SK-N-SH treated with all-trans-retinoic acid at 6 μM for 48 hours (cell line): ENCODE results near the gene IGFBP7.
"Not testable (repeated sequence)": the region's sequence is repeated elsewhere in the genome, so short reads cannot be mapped to it uniquely, and the experiment has no call there.

Experiments
- ATAC-seq: fragments of 200-7000 bp; cut with Tn5 transposase; 3 replicates; pipeline ENCODE4 v1.9.1; 2020; ENCODE audit warnings: mild to moderate bottlenecking, moderate library complexity
- ARNTL ChIP-seq: fragments of 450-650 bp; formaldehyde crosslinking; IDR thresholded peaks from 2 replicates; pipeline ENCODE4 v1.5.0; 2020; ENCODE audit warnings: low read depth, mild to moderate bottlenecking, moderate library complexity, borderline replicate concordance
- BACH2 ChIP-seq: fragments of 250-450 bp; sonication (Bioruptor Pico); IDR thresholded peaks from 2 replicates; pipeline ENCODE4 v1.9.0; 2021; ENCODE audit warnings: mild to moderate bottlenecking, borderline replicate concordance
- CREB5 ChIP-seq: fragments of 250-450 bp; sonication (Bioruptor Pico); IDR thresholded peaks from 2 replicates; pipeline ENCODE4 v1.5.1; 2020; ENCODE audit warnings: low read depth, mild to moderate bottlenecking, moderate library complexity
- GLIS3 ChIP-seq: fragments of 250-450 bp; sonication (Bioruptor Pico); IDR thresholded peaks from 2 replicates; pipeline ENCODE4 v1.5.0; 2020; ENCODE audit warnings: mild to moderate bottlenecking, moderate library complexity
- ISL1 ChIP-seq: fragments of 250-450 bp; sonication (Bioruptor Pico); IDR thresholded peaks from 2 replicates; pipeline ENCODE4 v2.1.2; 2022; ENCODE audit warnings: mild to moderate bottlenecking, moderate library complexity
- PATZ1 ChIP-seq: fragments of 250-450 bp; sonication (Bioruptor Pico); IDR thresholded peaks from 2 replicates; pipeline ENCODE4 v1.8.0; 2020; ENCODE audit warnings: mild to moderate bottlenecking, moderate library complexity, borderline replicate concordance
- POU6F1 ChIP-seq: fragments of 250-450 bp; sonication (Bioruptor Pico); IDR thresholded peaks from 2 replicates; pipeline ENCODE4 v1.8.0; 2021; ENCODE audit warnings: low read depth, mild to moderate bottlenecking, moderate library complexity, borderline replicate concordance
- PPARA ChIP-seq: fragments of 250-450 bp; sonication (Bioruptor Pico); IDR thresholded peaks from 2 replicates; pipeline ENCODE4 v1.5.0; 2020; ENCODE audit warnings: mild to moderate bottlenecking, borderline replicate concordance
- RARB ChIP-seq: fragments of 250-450 bp; sonication (Bioruptor Pico); IDR thresholded peaks from 2 replicates; pipeline ENCODE4 v1.8.0; 2021; ENCODE audit warnings: mild to moderate bottlenecking, moderate library complexity
- SNAI2 ChIP-seq: fragments of 250-450 bp; sonication (Bioruptor Pico); IDR thresholded peaks from 2 replicates; pipeline ENCODE4 v1.5.0; 2020; ENCODE audit warnings: mild to moderate bottlenecking, moderate library complexity
- TCF4 ChIP-seq: fragments of 250-450 bp; sonication (Bioruptor Pico); IDR thresholded peaks from 2 replicates; pipeline ENCODE4 v1.8.0; 2021; ENCODE audit warnings: mild to moderate bottlenecking, moderate library complexity, borderline replicate concordance
- TOX ChIP-seq: fragments of 250-450 bp; sonication (Bioruptor Pico); IDR thresholded peaks from 2 replicates; pipeline ENCODE4 v1.8.0; 2021; ENCODE audit warnings: mild to moderate bottlenecking, moderate library complexity, borderline replicate concordance
- TSHZ2 ChIP-seq: fragments of 250-450 bp; sonication (Bioruptor Pico); IDR thresholded peaks from 2 replicates; pipeline ENCODE4 v1.5.0; 2020; ENCODE audit warnings: mild to moderate bottlenecking, moderate library complexity
- ZFP3 ChIP-seq: fragments of 250-450 bp; sonication (Bioruptor Pico); IDR thresholded peaks from 2 replicates; pipeline ENCODE4 v1.5.0; 2020; ENCODE audit warnings: mild to moderate bottlenecking, moderate library complexity
- ZFP30 ChIP-seq: fragments of 450-650 bp; formaldehyde crosslinking; IDR thresholded peaks from 2 replicates; pipeline ENCODE4 v1.5.0; 2022; ENCODE audit warnings: mild to moderate bottlenecking, moderate library complexity
- ZNF565 ChIP-seq: fragments of 450-650 bp; formaldehyde crosslinking; conservative IDR thresholded peaks from 2 replicates; pipeline ENCODE4 v1.5.0; 2020; ENCODE audit warnings: low read depth, mild to moderate bottlenecking, moderate library complexity
- ZNF70 ChIP-seq: fragments of 450-650 bp; formaldehyde crosslinking; IDR thresholded peaks from 2 replicates; pipeline ENCODE4 v1.5.0; 2020; ENCODE audit warnings: mild to moderate bottlenecking, moderate library complexity

The IGFBP7 gene

GRCh38 chr4:57063518-57063917 is 46.7 kb downstream of the IGFBP7 start:
- ATAC-seq = no peak
- TF ChIP-seq CREB5 = no peak
- TF ChIP-seq PPARA = no peak
- TF ChIP-seq ZFP30 = no peak
- TF ChIP-seq TCF4 = no peak
- no peak for TF ChIP-seq BACH2
- no peak for TF ChIP-seq ARNTL (CRISPR knock-in tag)
- TF ChIP-seq POU6F1 (CRISPR knock-in tag) = no peak
- TF ChIP-seq TSHZ2 (CRISPR knock-in tag) = no peak
- no peak for TF ChIP-seq ZNF70
- no peak for TF ChIP-seq ZFP3 (CRISPR knock-in tag)
- no peak for TF ChIP-seq ZNF565
- no peak for TF ChIP-seq SNAI2 (CRISPR knock-in tag)
- no peak for TF ChIP-seq TOX (CRISPR knock-in tag)
- no peak for TF ChIP-seq GLIS3 (CRISPR knock-in tag)

GRCh38 chr4:57061395-57061794 is 48.8 kb downstream of the IGFBP7 start:
- TF ChIP-seq ISL1 (CRISPR knock-in tag) (peak; percentile 14; the same call in 1 of the 2 replicates), ZFP3 (CRISPR knock-in tag) (no peak)
- ATAC-seq = no peak

- not testable (repeated sequence) for ATAC-seq
These were observed 49.5 kb downstream of the IGFBP7 start for GRCh38 chr4:57060717-57061067.

- TF ChIP-seq TSHZ2 (CRISPR knock-in tag) (no peak), TOX (CRISPR knock-in tag) (no peak), RARB (no peak), PPARA (no peak), GLIS3 (CRISPR knock-in tag) (no peak), PATZ1 (CRISPR knock-in tag) (no peak), TCF4 (no peak), ZNF565 (no peak), CREB5 (no peak)
- ATAC-seq = no peak
These were observed 50.1 kb downstream of the IGFBP7 start for GRCh38 chr4:57059890-57060716.
